Right lobe of liver (tissue), 6 donors: Measurements from ENCODE around the gene CDO1. TPM values are rescaled to one million over a fixed set of nuclear protein-coding genes. Genes with fewer than 3 reads are reported as not detected.
A peak's percentile ranks its signal among the peaks of the same experiment; 100 is the strongest.

Experiments
- ATAC-seq, 4 donors: fragments of 200-7000 bp; cut with Tn5 transposase; one replicate each; pipeline ENCODE4 v1.9.1; 2020; ENCODE audit warnings: mild to moderate bottlenecking in 4 of 4, moderate library complexity in 4 of 4
- DNase-seq, 3 donors: peaks; one replicate each; pipeline ENCODE4 v3.0.0-alpha.2; 2020
- H3K27ac ChIP-seq, 3 donors: fragments of 200-600 bp; one replicate each; pipeline ENCODE4 v1.8.0; 2022
- H3K27me3 ChIP-seq, 2 donors: fragments of 200-600 bp; one replicate each; pipeline ENCODE4 v1.8.0; 2022
- H3K36me3 ChIP-seq, 4 donors: fragments of 200-600 bp; sonication (generic) in 1 of 4; one replicate each; pipeline versions ENCODE4 v1.5.1 to v1.8.0; 2017 to 2022; ENCODE audit warnings: control low read depth in 1 of 4
- H3K4me1 ChIP-seq, 4 donors: fragments of 200-600 bp; sonication (generic) in 1 of 4; one replicate each; pipeline versions ENCODE4 v1.5.1 to v1.8.0; 2017 to 2022; ENCODE audit warnings: control low read depth in 1 of 4
- H3K4me3 ChIP-seq, 3 donors: fragments of 200-600 bp; one replicate each; pipeline ENCODE4 v1.8.0; 2022
- H3K9me3 ChIP-seq, 4 donors: fragments of 200-600 bp; sonication (generic) in 1 of 4; one replicate each; pipeline versions ENCODE4 v1.5.1 to v1.8.0; 2017 to 2022; ENCODE audit warnings: control low read depth in 1 of 4
- CTCF ChIP-seq, 4 donors: fragments of 200-600 bp in 3 of 4; fragments of 450-650 bp in 1 of 4; IDR thresholded peaks; one replicate each; pipeline versions ENCODE4 v1.5.1 to v1.8.0; 2016 to 2022; ENCODE audit warnings: antibody characterized with exemption in 4 of 4, mild to moderate bottlenecking in 2 of 4
- POLR2A ChIP-seq: fragments of 450-650 bp; IDR thresholded peaks from one replicate; pipeline ENCODE4 v1.6.1; 2017; ENCODE audit warnings: antibody characterized with exemption, mild to moderate bottlenecking
- WGBS: methylation state at CpG from one replicate; pipeline ENCODE4 v1.1.6; 2018; ENCODE audit warnings: low coverage, low lambda C conversion rate; ENCODE audit not compliant: insufficient coverage; ENCODE audit errors: missing lambda C conversion rate; 5-methylcytosine and 5-hydroxymethylcytosine counted together
- intact Hi-C, 2 donors: fragments of 100-400 bp; cut with DNase I; formaldehyde crosslinking; loops; one replicate each; pipeline versions ENCODE4 v1.11.2 to v1.14.1; 2022
- total RNA-seq, 6 experiments: library from RNA; depleted of rRNA in 2 of 6; stranded (reverse); fragments of >200 nt in 2 of 6; fragmentation: NEBNext Ultra II Directional in 3 of 6; extraction: Animal tissue kit (Norgen Biotek cat#: 25700) in 3 of 6; gene quantifications; one replicate each; pipeline versions ENCODE4 v1.1.0 to v1.2.4, GENCODE V29; 2016 to 2023
- donor health status: DM: no; HTN: yes; CAD: no.
- donor health status: DM: no; HTN: no; CAD: no.
- donor health status: DM: no; HTN: no; CAD: no.
- donor health status: DM: no; HTN: yes; CAD: no.
- donor health status: DM: no; HTN: yes; CAD: no.

CDO1 gene
- total RNA-seq, 6 experiments from 2014 or later: 98.9 to 260 (median 154) TPM

DNA sequence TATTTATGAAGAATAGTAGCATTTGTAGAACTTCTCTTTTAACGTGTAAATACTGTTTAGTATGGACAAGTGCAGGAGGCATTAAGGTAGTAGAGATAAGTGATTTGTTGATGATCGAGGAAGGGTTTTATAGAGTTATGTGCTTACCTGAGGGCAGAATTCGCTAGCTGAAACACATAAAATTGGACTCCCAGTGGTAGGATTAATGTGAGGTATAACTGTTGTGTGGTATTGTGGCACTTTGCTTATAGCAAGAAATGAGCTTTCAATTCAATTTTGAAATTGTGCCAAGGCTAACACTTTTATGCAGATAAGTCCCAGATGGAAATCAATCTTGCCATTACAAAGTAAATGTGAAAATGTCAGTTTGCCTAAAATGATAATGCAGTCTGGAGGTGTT lies 26.5 kb upstream of the CDO1 start:
- Histone ChIP-seq H3K27ac (peak overlapping the region in 2 of 3 donors; percentile 91 to 94), H3K36me3 (no peaks in the 10 kb centered on the region), H3K4me1 (peaks cover 0 to 47% (median 6%) of the 10 kb centered on the region in 4 donors), H3K27me3 (no peaks in the 10 kb centered on the region), H3K4me3 (peak overlapping the region; percentile 79 to 91 (median 90)), H3K9me3 (no peaks in the 10 kb centered on the region)
- WGBS: 5% methylated on average over 3 of the region's 3 CpGs
- intact Hi-C loops: no loop called here
- DNase-seq: no peak
- no peak for ATAC-seq
- no peak for TF ChIP-seq POLR2A

DNA sequence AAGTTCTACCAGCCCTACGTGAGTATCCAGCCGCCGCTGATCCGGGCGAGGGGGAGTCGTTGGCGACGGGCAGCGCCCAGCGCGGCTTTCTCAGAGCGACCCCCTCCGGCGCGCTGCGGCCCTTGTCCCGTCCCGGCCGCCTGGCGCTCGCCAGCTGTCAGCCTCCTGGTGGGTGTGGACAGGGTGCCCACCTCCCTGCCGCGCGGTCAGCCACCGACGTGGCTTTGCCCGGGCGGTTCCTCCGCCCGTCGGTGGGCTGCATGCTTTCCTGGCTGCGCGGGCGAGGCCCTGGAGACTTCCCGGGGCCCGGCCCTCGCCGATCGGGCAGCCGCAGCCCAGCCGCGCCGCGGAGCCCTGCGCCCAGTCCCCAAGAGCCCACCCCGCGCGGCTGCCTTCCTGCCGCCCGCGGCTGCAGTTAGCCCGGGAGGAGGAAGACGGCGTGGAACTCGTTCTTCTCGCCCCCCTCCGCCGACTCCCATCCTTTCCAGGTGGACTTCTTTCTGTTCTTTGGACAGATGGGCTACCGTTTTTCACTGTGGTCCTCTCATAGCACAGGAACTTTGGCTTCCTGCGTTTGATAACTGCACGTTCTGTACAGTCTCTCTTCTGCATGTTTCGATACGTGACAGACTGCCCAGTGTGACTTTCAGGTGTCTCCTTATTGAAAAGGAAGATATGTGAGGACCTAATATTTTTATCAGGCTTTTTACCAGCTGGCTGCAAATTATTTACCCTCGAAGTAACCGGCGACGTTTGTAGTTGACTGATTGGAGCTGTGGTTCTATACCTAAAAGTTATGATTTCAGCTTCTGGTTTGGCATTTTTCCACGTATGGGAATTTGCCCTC lies 25.9 kb upstream of the CDO1 start:
- no peaks in the 10 kb centered on the region for H3K9me3 ChIP-seq
- DNase-seq (no peak), ATAC-seq (peak; percentile 53 to 70 (median 56))
- peak overlapping the region; percentile 79 to 91 (median 90) for H3K4me3 ChIP-seq
- H3K36me3 ChIP-seq: peaks cover 0 to 3% (median under 1%) of the 10 kb centered on the region in 4 donors
- intact Hi-C loops: no loop called here
- peaks cover 0 to 45% (median 6%) of the 10 kb centered on the region in 4 donors for H3K4me1 ChIP-seq
- peak overlapping the region; percentile 91 to 94 (median 93) for H3K27ac ChIP-seq
- peak in 3 of 4 donors; percentile 9 to 28 (median 25) for TF ChIP-seq CTCF (IDR thresholded peaks at IDR 0.05)
- no peak for TF ChIP-seq POLR2A
- 0% methylated on average over 17 of the region's 68 CpGs for WGBS
- H3K27me3 ChIP-seq: no peaks in the 10 kb centered on the region

- intact Hi-C loops: no loop called here
- Histone ChIP-seq H3K9me3 (no peaks in the 10 kb centered on the region), H3K4me1 (peaks cover 0 to 45% (median 6%) of the 10 kb centered on the region in 4 donors), H3K4me3 (peak within 1 kb of the TSS; percentile 79 to 91 (median 90)), H3K27ac (peak within 1 kb of the TSS; percentile 91 to 94 (median 93)), H3K36me3 (peaks cover 0 to 11% (median 5%) of the 10 kb centered on the region in 4 donors), H3K27me3 (no peaks in the 10 kb centered on the region)
- peak; percentile 89 to 95 (median 92) for ATAC-seq
- TF ChIP-seq CTCF (IDR thresholded peaks at IDR 0.05) (peak in 1 of 4 donors; percentile 4), POLR2A (peak; percentile 92)
- 0% methylated on average over 23 of the region's 65 CpGs for WGBS
- peak; percentile 93 to 95 (median 94) for DNase-seq
Measured at GRCh38 chr5:115841382-115842088, 25.1 kb upstream of the CDO1 start, which contains the start of the genes AP3S1 and ATG12. Gene AP3S1, plus strand, starts transcription at chr5:115841935. Its CDS starts 103 bp downstream, at chr5:115842038. Gene ATG12, minus strand, starts transcription at chr5:115841565. Its CDS starts 13 bp downstream, at chr5:115841552.

DNA sequence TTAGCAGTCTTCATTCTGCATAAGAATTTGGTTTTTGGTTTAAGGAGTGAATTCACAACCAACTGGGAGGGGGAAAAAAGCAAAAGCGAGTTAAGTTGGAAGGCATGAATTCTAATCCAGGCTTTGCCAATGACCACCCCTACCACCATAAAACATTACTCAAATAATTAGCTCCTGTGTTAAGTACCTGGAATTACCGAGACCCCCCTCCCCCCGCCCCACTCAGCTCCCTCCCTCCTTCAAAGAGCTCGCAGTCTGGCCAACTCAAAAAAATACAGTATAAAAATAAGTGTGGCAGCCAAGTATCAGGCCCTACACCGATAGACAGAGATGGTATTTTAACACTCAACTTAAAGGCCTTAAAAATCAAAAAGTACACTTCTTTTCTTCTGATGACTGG lies 24.4 kb upstream of the CDO1 start:
- Histone ChIP-seq H3K36me3 (peaks cover 2 to 17% (median 9%) of the 10 kb centered on the region in 4 donors), H3K27ac (peak overlapping the region; percentile 91 to 94 (median 93)), H3K27me3 (no peaks in the 10 kb centered on the region), H3K9me3 (no peaks in the 10 kb centered on the region), H3K4me3 (peak overlapping the region; percentile 79 to 91 (median 90)), H3K4me1 (peaks cover 0 to 45% (median 6%) of the 10 kb centered on the region in 4 donors)
- TF ChIP-seq CTCF (IDR thresholded peaks at IDR 0.05): no peak
- TF ChIP-seq POLR2A: no peak
- WGBS: 2% methylated on average over 5 of the region's 5 CpGs
- no peak for ATAC-seq
- no peak for DNase-seq
- intact Hi-C loops: no loop called here
